Uterus (tissue), 4 donors: ENCODE measurements around the gene GALNT9. TPM values are rescaled to one million over a fixed set of nuclear protein-coding genes. Genes with fewer than 3 reads are reported as not detected.

Source experiments
- DNase-seq, 2 donors: peaks; one replicate each; pipeline ENCODE4 v3.0.0-alpha.2; 2019 to 2020
- H3K27ac ChIP-seq, 2 donors: fragments of 200-600 bp; sonication (generic); 1 replicate in 1 of 2; 2 replicates in 1 of 2; pipeline ENCODE4 v1.5.1; 2016 to 2018
- H3K27me3 ChIP-seq, 2 donors: fragments of 200-600 bp; sonication (generic); one replicate each; pipeline ENCODE4 v1.5.1; 2018 to 2019; ENCODE audit warnings: control low read depth in 1 of 2
- H3K36me3 ChIP-seq, 2 donors: fragments of 200-600 bp; sonication (generic); one replicate each; pipeline ENCODE4 v1.5.1; 2019; ENCODE audit warnings: control low read depth in 1 of 2
- H3K4me1 ChIP-seq, 2 donors: fragments of 200-600 bp; sonication (generic); one replicate each; pipeline ENCODE4 v1.5.1; 2018 to 2019; ENCODE audit warnings: control low read depth in 1 of 2
- H3K4me3 ChIP-seq, 2 donors: fragments of 200-600 bp; sonication (generic); 1 replicate in 1 of 2; 2 replicates in 1 of 2; pipeline ENCODE4 v1.5.1; 2018 to 2019; ENCODE audit warnings: mild to moderate bottlenecking in 1 of 2
- H3K9me3 ChIP-seq, 2 donors: fragments of 200-600 bp; sonication (generic); one replicate each; pipeline ENCODE4 v1.5.1; 2019; ENCODE audit warnings: control low read depth in 1 of 2
- POLR2A ChIP-seq, 2 donors: fragments of 450-650 bp; IDR thresholded peaks; one replicate each; pipeline ENCODE4 v1.6.1; 2016; ENCODE audit warnings: antibody characterized with exemption in 2 of 2, mild to moderate bottlenecking in 1 of 2, moderate library complexity in 1 of 2
- intact Hi-C: fragments of 100-400 bp; cut with DNase I; formaldehyde crosslinking; loops from one replicate; pipeline ENCODE4 v1.15.1; 2023; ENCODE audit warnings: low total_unique reads
- total RNA-seq, 4 donors: library from RNA; depleted of rRNA in 3 of 4; stranded (reverse); fragments of >200 nt in 3 of 4; gene quantifications; one replicate each; pipeline versions ENCODE4 v1.1.0 to v1.2.4, GENCODE V29; 2014 to 2023
- TF ChIP-seq, protein P1 (sequence below), 4 experiments: fragments of 200-600 bp in 2 of 4; fragments of 450-650 bp in 2 of 4; sonication (generic) in 2 of 4; IDR thresholded peaks; one replicate each; pipeline ENCODE4 v1.5.1; 2016 to 2019; ENCODE audit warnings: antibody characterized with exemption in 4 of 4, mild to moderate bottlenecking in 2 of 4, moderate library complexity in 1 of 4
- donor health status: DM: yes; HTN: yes; CAD: no.

The GALNT9 gene
- total RNA-seq, 4 donors from 2014 or later: 1.5 to 4.3 TPM; not detected in 2

DNA sequence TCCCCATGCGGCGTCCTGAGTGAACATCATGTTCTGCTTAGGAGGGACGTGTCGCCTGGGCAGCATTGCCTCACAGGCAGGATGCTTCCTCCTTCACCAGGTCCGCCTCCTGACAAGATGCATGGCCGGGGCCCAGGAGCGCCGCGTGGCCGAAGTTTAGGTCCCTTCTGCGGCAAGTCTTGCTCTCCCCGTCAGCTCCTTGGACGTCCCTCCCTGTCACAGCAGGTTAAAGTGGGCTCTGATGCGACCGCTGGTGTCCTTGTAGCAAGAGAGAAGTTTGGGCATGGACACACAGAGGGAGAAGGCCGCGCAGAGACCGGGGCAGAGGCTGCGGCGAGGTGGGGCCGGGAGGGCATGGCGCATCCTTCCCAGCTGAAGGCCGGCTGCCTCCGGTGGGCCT lies 9.4 kb upstream of the GALNT9 start:
- no peaks in the 10 kb centered on the region for H3K27me3 ChIP-seq
- H3K4me3 ChIP-seq: no peak overlapping the region
- DNase-seq: no peak
- H3K4me1 ChIP-seq: no peaks in the 10 kb centered on the region
- TF ChIP-seq POLR2A (IDR thresholded peaks at IDR 0.05): no peak
- TF ChIP-seq, protein P1, sequence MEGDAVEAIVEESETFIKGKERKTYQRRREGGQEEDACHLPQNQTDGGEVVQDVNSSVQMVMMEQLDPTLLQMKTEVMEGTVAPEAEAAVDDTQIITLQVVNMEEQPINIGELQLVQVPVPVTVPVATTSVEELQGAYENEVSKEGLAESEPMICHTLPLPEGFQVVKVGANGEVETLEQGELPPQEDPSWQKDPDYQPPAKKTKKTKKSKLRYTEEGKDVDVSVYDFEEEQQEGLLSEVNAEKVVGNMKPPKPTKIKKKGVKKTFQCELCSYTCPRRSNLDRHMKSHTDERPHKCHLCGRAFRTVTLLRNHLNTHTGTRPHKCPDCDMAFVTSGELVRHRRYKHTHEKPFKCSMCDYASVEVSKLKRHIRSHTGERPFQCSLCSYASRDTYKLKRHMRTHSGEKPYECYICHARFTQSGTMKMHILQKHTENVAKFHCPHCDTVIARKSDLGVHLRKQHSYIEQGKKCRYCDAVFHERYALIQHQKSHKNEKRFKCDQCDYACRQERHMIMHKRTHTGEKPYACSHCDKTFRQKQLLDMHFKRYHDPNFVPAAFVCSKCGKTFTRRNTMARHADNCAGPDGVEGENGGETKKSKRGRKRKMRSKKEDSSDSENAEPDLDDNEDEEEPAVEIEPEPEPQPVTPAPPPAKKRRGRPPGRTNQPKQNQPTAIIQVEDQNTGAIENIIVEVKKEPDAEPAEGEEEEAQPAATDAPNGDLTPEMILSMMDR (IDR thresholded peaks at IDR 0.05): no peak
- H3K9me3 ChIP-seq: peaks cover 0 to 2% of the 10 kb centered on the region in 2 donors
- intact Hi-C loops: no loop called here
- no peak overlapping the region for H3K27ac ChIP-seq
- H3K36me3 ChIP-seq: no peaks in the 10 kb centered on the region

DNA sequence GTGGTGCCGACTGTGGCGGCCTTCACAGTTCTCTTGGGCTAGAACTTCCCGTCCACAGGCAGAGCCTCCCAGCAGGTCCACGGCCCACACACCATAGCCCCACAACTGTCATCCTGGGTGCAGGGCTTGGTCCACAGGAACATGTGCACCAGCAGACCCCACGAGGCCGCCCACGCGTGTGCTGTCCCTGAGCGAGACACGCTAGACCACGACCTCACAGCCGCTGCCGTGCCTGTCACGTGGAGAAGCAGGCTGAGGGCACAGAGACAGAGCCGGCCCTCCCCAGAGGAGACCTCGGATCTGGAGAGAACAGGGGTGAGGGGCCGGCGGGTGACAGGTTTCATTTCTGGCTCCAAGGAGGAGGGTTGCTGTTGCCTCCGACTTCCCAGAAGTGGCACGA lies 8.9 kb upstream of the GALNT9 start:
- DNase-seq: no peak
- Histone ChIP-seq H3K4me3 (no peak overlapping the region), H3K27ac (no peak overlapping the region), H3K9me3 (peaks cover 0 to 2% of the 10 kb centered on the region in 2 donors), H3K36me3 (no peaks in the 10 kb centered on the region), H3K4me1 (no peaks in the 10 kb centered on the region), H3K27me3 (no peaks in the 10 kb centered on the region)
- no peak for TF ChIP-seq POLR2A (IDR thresholded peaks at IDR 0.05)
- TF ChIP-seq, protein P1 (IDR thresholded peaks at IDR 0.05): no peak
- intact Hi-C loops: no loop called here

DNA sequence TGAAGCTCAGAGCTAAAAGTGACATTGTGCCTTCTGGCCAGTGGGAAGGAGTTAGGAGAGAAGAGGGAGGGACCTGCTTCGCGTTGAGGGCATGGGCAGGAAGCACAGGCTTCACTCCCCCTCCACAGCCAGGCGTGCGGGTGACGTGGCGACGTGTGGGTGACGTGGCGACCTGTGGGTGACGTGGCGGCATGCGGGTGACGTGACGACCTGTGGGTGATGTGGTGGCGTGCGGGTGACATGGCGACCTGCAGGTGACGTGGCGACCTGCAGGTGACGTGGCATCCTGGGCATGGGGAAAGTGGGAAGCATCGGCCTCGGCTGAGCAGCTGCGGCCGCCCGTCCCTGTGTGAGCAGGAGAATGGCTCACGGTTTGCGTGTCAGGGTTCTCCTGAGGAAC lies 8.2 kb upstream of the GALNT9 start:
- TF ChIP-seq, protein P1 (IDR thresholded peaks at IDR 0.05): no peak
- no peak for TF ChIP-seq POLR2A (IDR thresholded peaks at IDR 0.05)
- DNase-seq: no peak
- Histone ChIP-seq H3K36me3 (no peaks in the 10 kb centered on the region), H3K9me3 (peaks cover 0 to 2% of the 10 kb centered on the region in 2 donors), H3K4me3 (no peak overlapping the region), H3K27me3 (no peaks in the 10 kb centered on the region), H3K4me1 (no peaks in the 10 kb centered on the region), H3K27ac (no peak overlapping the region)
- intact Hi-C loops: no loop called here

DNA sequence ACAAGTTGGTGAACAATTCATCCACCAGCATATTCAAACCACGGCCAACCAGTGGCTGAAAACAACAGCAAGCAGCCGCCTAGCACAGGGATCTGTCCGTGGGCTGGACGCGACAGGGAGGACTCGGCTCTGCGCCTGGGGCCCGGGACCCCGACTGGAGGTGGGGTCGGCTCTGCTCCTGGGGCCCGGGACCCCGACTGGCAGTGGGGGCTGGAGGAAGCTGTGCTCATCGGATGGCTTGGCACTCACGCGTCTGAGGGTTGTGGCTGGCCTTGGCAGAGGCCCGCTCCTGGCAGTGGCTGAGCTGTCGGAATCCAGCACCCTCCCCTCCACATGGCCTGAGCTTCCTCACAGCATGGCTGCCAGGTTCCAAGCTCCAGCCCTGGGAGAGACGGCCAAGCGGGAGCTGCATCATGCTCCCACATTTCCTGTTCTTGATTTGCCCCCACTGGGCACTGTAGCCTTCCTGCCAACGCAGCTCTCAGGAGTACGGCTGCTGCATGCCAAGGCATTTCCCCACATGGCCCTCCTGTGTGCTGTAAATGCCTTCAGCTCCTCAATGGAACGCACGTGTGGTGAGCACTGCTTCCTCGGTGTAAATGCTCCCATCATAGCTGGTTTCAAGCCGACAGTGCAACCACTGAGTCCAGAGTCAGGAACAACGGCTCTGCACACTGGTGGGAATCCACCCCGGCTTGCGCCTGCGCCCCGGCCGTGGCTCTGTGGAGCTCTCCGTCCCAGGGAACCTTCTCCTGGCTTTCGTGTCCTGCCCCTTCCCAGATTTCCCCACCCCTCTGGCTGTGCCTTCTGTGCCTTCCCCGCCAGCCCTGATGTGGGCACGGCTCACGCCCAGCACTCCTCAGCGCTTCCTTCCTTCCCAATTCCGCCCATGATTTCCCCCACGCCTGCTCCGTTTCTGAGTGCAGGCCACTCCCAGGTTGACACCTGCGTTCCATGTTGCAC lies 7.3 kb upstream of the GALNT9 start:
- Histone ChIP-seq H3K27me3 (peaks cover 0 to 7% of the 10 kb centered on the region in 2 donors), H3K4me3 (no peak overlapping the region), H3K36me3 (no peaks in the 10 kb centered on the region), H3K9me3 (peaks cover 0 to 2% of the 10 kb centered on the region in 2 donors), H3K27ac (no peak overlapping the region), H3K4me1 (no peaks in the 10 kb centered on the region)
- DNase-seq: no peak
- no peak for TF ChIP-seq POLR2A (IDR thresholded peaks at IDR 0.05)
- TF ChIP-seq, protein P1 (IDR thresholded peaks at IDR 0.05): no peak
- intact Hi-C loops: no loop called here

DNA sequence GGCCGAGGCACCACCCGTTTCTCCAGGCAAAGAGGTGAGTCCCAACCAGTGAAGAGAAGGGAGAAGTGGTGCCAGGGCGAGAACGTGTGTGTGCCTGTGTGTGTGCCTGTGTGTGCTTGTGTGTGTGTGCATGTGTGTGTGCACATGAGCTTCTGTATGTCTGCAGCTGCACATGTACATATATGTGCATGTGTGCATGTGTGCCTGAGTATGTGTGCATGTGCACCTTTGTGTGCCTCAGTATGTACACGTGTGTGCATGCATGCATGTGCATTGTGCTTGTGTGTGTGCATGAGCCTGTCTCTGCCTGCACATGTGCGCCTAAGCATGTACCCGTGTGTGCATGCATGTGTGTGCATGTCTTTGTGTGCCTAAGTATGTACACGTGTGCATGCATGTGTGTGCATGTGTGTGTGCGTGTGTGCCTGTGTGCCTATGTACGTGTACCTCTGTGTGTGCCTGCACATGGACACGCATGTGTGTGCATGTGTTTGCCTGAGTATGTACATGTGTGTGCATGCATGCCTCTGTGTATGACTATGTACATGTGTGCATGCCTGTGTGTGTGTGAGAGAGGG lies 5.9 kb upstream of the GALNT9 start:
- intact Hi-C loops: no loop called here
- Histone ChIP-seq H3K27ac (no peak overlapping the region), H3K9me3 (peaks cover 0 to 2% of the 10 kb centered on the region in 2 donors), H3K4me3 (no peak overlapping the region), H3K27me3 (peaks cover 0 to 17% of the 10 kb centered on the region in 2 donors), H3K36me3 (no peaks in the 10 kb centered on the region), H3K4me1 (no peaks in the 10 kb centered on the region)
- TF ChIP-seq POLR2A (IDR thresholded peaks at IDR 0.05): no peak
- TF ChIP-seq, protein P1 (IDR thresholded peaks at IDR 0.05): no peak
- no peak for DNase-seq
